Measurements from ENCODE around the gene CDADC1.
"Not testable (repeated sequence)": the region's sequence is repeated elsewhere in the genome, so short reads cannot be mapped to it uniquely, and the experiment has no call there.

Gene CDADC1

GRCh38 chr13:49240017-49240416 lies 7.7 kb upstream of the CDADC1 start:
- peak; percentile 13 for DNase-seq

- DNase-seq, result no peak
These were observed 6.4 kb upstream of the CDADC1 start for GRCh38 chr13:49241296-49241695.

- DNase-seq, result no peak
These were observed 2.6 kb upstream of the CDADC1 start for GRCh38 chr13:49245101-49245500.

- DNase-seq, result no peak
These were observed 679 bp upstream of the CDADC1 start for GRCh38 chr13:49246850-49247642.

- no peak for DNase-seq
These were observed 887 bp downstream of the CDADC1 start for GRCh38 chr13:49248622-49249002.

GRCh38 chr13:49251326-49251725 lies 3.6 kb downstream of the CDADC1 start:
- no peak for DNase-seq

- no peak for DNase-seq
These were observed 5.6 kb downstream of the CDADC1 start for GRCh38 chr13:49253310-49253709.

GRCh38 chr13:49254007-49254406 lies 6.3 kb downstream of the CDADC1 start:
- no peak for DNase-seq

- no peak for DNase-seq
These were observed 9.1 kb downstream of the CDADC1 start for GRCh38 chr13:49256841-49257240.

GRCh38 chr13:49258089-49258796 lies 10.5 kb downstream of the CDADC1 start:
- DNase-seq, result no peak

- DNase-seq, result no peak
These were observed 11.9 kb downstream of the CDADC1 start for GRCh38 chr13:49259586-49259985.

GRCh38 chr13:49262634-49263033 lies 14.9 kb downstream of the CDADC1 start:
- no peak for DNase-seq

GRCh38 chr13:49265822-49266221 lies 18.1 kb downstream of the CDADC1 start:
- DNase-seq, result no peak

- DNase-seq, result no peak
These were observed 23.5 kb downstream of the CDADC1 start for GRCh38 chr13:49271264-49271663.

GRCh38 chr13:49272296-49272695 lies 24.6 kb downstream of the CDADC1 start:
- no peak for DNase-seq

- DNase-seq, result no peak
These were observed 30.5 kb downstream of the CDADC1 start for GRCh38 chr13:49278211-49278610.

- no peak for DNase-seq
These were observed 31.4 kb downstream of the CDADC1 start for GRCh38 chr13:49279112-49279511.

GRCh38 chr13:49279885-49280284 lies 32.2 kb downstream of the CDADC1 start:
- DNase-seq, result no peak

GRCh38 chr13:49287995-49288394 lies 40.3 kb downstream of the CDADC1 start:
- no peak for DNase-seq

- no peak for DNase-seq
These were observed 40.7 kb downstream of the CDADC1 start for GRCh38 chr13:49288458-49288857.

- no peak for DNase-seq
These were observed 45.2 kb downstream of the CDADC1 start for GRCh38 chr13:49292742-49293486.

GRCh38 chr13:49294723-49295122 lies 47.0 kb downstream of the CDADC1 start:
- DNase-seq, result not testable (repeated sequence)

- no peak for DNase-seq
These were observed 47.5 kb downstream of the CDADC1 start for GRCh38 chr13:49295244-49295643.

GRCh38 chr13:49296659-49297058 lies 48.9 kb downstream of the CDADC1 start:
- no peak for DNase-seq
